UCSD-AML1 (cell line): Measurements from ENCODE around the gene THBS1.

ENCODE experiments used
- DNase-seq: peaks from one replicate; lab custom pipeline; 2025; ENCODE audit not compliant: unreplicated experiment; lab: John Stamatoyannopoulos, UW

THBS1 gene

GRCh38 chr15:39602143-39602542, 21.3 kb downstream of the THBS1 start:
- no peak for DNase-seq

- no peak for DNase-seq
These were observed 24.3 kb downstream of the THBS1 start for GRCh38 chr15:39605146-39605545.

- DNase-seq, result no peak
These were observed 27.6 kb downstream of the THBS1 start for GRCh38 chr15:39608185-39609139.

GRCh38 chr15:39609166-39609916, 28.5 kb downstream of the THBS1 start:
- no peak for DNase-seq

GRCh38 chr15:39610665-39611064, 29.8 kb downstream of the THBS1 start:
- DNase-seq, result no peak

- no peak for DNase-seq
These were observed 32.4 kb downstream of the THBS1 start for GRCh38 chr15:39613271-39613670.

GRCh38 chr15:39613861-39614260, 33.0 kb downstream of the THBS1 start:
- DNase-seq, result no peak

- DNase-seq, result no peak
These were observed 36.0 kb downstream of the THBS1 start for GRCh38 chr15:39616731-39617455.

GRCh38 chr15:39618063-39618823, 37.4 kb downstream of the THBS1 start:
- no peak for DNase-seq

- DNase-seq, result no peak
These were observed 40.3 kb downstream of the THBS1 start for GRCh38 chr15:39621210-39621609.

- DNase-seq, result no peak
These were observed 41.1 kb downstream of the THBS1 start for GRCh38 chr15:39621976-39622375.

GRCh38 chr15:39622660-39623516, 42.0 kb downstream of the THBS1 start:
- DNase-seq, result no peak

GRCh38 chr15:39623529-39623931, 42.7 kb downstream of the THBS1 start:
- no peak for DNase-seq

GRCh38 chr15:39624806-39625205, 43.9 kb downstream of the THBS1 start:
- DNase-seq, result peak; percentile 24

GRCh38 chr15:39625451-39625850, 44.6 kb downstream of the THBS1 start:
- DNase-seq, result no peak

GRCh38 chr15:39625856-39626255, 45.0 kb downstream of the THBS1 start:
- DNase-seq, result no peak

- no peak for DNase-seq
These were observed 46.7 kb downstream of the THBS1 start for GRCh38 chr15:39627451-39628143.

- DNase-seq, result no peak
These were observed 47.2 kb downstream of the THBS1 start for GRCh38 chr15:39628144-39628508.

GRCh38 chr15:39628546-39629257, 47.8 kb downstream of the THBS1 start:
- no peak for DNase-seq
